Neutrophil (primary cell): Measurements from ENCODE around the gene POLR2B.

ENCODE experiments used
- H3K27ac ChIP-seq: fragments of 200-600 bp; sonication (generic); 2 replicates; pipeline ENCODE4 v1.5.1; 2016; ENCODE audit warnings: mild to moderate bottlenecking, moderate library complexity
- H3K27me3 ChIP-seq: fragments of 200-600 bp; sonication (generic); 2 replicates; pipeline ENCODE4 v1.6.0; 2016; ENCODE audit warnings: mild to moderate bottlenecking
- H3K36me3 ChIP-seq: fragments of 200-600 bp; sonication (generic); 2 replicates; pipeline ENCODE4 v1.5.1; 2017
- H3K4me1 ChIP-seq, 2 experiments: fragments of 200-600 bp in 1 of 2; sonication (generic) in 1 of 2; 1 replicate in 1 of 2; 2 replicates in 1 of 2; pipeline versions ENCODE4 v1.5.1 to v1.6.1; 2013 to 2016; ENCODE audit warnings: low read depth in 1 of 2, low read length in 1 of 2, mild to moderate bottlenecking in 1 of 2, moderate library complexity in 1 of 2; ENCODE audit not compliant: control insufficient read depth in 1 of 2, insufficient read depth in 1 of 2
- H3K4me3 ChIP-seq, 2 experiments: fragments of 200-600 bp in 1 of 2; sonication (generic) in 1 of 2; 1 replicate in 1 of 2; 2 replicates in 1 of 2; pipeline ENCODE4 v1.5.1; 2013 to 2016; ENCODE audit warnings: low read depth in 1 of 2, low read length in 1 of 2, mild to moderate bottlenecking in 1 of 2, moderate library complexity in 1 of 2
- H3K9me3 ChIP-seq: fragments of 200-600 bp; sonication (generic); 2 replicates; pipeline ENCODE4 v1.5.1; 2016
- TF ChIP-seq, protein P1 (sequence below): fragments of 200-600 bp; sonication (generic); IDR thresholded peaks from 2 replicates; pipeline ENCODE4 v1.5.1; 2016; ENCODE audit warnings: antibody characterized with exemption

The POLR2B gene

DNA sequence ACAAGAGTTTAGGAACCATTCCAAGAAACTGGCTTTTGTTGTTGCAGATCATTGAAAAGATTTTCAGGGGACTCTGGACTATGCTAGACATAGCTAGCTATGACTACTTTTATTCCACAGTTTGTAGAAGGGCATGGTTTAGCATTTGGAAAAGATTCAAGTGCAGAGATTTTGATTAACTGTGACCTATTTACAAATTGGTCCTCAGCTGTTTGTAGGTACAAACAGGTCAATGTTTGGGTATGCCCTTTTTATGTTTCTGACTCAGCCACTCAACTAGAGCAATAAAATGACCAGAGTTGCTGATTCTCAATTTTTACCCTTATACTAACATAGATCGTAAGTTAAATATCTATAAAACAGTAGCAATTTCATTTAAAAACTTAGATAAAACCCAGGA is 84.8 kb downstream of the POLR2B start:
- TF ChIP-seq, protein P1, sequence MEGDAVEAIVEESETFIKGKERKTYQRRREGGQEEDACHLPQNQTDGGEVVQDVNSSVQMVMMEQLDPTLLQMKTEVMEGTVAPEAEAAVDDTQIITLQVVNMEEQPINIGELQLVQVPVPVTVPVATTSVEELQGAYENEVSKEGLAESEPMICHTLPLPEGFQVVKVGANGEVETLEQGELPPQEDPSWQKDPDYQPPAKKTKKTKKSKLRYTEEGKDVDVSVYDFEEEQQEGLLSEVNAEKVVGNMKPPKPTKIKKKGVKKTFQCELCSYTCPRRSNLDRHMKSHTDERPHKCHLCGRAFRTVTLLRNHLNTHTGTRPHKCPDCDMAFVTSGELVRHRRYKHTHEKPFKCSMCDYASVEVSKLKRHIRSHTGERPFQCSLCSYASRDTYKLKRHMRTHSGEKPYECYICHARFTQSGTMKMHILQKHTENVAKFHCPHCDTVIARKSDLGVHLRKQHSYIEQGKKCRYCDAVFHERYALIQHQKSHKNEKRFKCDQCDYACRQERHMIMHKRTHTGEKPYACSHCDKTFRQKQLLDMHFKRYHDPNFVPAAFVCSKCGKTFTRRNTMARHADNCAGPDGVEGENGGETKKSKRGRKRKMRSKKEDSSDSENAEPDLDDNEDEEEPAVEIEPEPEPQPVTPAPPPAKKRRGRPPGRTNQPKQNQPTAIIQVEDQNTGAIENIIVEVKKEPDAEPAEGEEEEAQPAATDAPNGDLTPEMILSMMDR = no peak

DNA sequence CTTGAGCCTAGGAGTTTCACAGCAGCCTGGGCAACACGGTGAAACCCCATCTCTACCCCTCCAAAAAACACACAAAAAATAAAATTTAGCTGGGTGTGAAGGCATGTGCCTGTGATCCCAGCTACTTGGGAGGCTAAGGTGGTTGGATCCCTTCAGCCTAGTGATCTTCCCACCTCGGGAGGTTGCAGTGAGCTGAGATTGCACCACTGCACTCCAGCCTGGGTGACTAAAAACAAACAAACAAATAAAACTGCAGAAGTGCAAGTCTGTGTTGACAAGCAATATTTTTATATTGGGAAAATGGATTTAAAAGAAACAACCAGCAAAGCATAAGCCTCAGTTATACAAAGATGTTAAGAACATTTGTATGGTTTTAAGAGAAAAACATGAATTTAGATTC is 85.4 kb downstream of the POLR2B start:
- Histone ChIP-seq H3K4me3 (no peak overlapping the region), H3K27me3 (no peaks in the 10 kb centered on the region), H3K27ac (no peak overlapping the region), H3K36me3 (no peaks in the 10 kb centered on the region), H3K9me3 (no peaks in the 10 kb centered on the region), H3K4me1 (no peaks in the 10 kb centered on the region)
- TF ChIP-seq, protein P1 = no peak

More for the DNA sequence above, 84.8 kb downstream of the POLR2B start:
- Histone ChIP-seq H3K36me3 (no peaks in the 10 kb centered on the region), H3K9me3 (no peaks in the 10 kb centered on the region), H3K4me1 (no peaks in the 10 kb centered on the region), H3K27ac (no peak overlapping the region), H3K4me3 (no peak overlapping the region), H3K27me3 (no peaks in the 10 kb centered on the region)

DNA sequence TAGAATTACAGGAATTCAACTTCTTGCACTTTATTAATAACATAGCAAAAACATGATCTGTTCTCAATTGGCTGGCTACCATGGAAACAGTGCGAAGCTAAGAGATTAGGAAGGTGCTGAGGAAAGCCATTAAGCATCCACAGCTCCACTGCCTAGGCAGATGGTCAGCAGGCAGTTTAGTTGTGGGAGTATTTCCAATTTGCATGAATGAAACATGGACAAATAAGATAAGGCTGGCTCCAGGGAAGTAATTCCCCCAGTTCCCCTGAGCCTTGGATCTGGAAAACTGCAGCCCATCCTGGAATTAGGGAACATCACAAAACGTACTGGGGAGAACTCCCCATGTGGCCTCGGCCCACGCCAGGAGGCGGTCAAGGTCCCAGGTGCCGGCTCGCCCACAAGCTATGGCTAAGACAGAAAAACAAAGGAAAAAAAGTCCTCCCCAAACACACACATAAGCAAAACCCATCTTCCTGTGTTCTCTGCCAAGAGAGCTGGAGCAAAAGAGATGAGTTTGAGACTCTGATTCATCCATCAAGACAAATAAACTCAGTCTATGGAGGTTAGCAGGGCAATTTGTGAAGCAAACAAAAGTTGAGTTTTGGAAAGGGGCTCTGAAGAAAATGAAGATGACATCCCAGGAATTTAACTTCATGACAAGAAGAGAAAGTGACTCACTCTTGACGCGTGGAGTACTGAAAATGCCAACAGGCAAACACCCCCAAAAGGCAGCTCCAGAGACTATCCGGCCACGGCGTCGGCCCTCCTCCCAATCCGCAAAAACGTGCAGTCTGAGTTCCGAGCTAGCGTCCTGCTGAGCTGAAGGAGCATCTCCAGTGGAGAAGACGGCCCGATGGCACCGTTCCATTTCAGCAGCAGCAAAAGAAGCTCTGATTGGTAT is 86.4 kb downstream of the POLR2B start:
- Histone ChIP-seq H3K27ac (no peak overlapping the region), H3K4me1 (no peaks in the 10 kb centered on the region), H3K36me3 (no peaks in the 10 kb centered on the region), H3K27me3 (no peaks in the 10 kb centered on the region), H3K4me3 (no peak overlapping the region), H3K9me3 (no peaks in the 10 kb centered on the region)
- TF ChIP-seq, protein P1 = no peak

GRCh38 chr4:57065730-57066482 is 87.2 kb downstream of the POLR2B start:
- Histone ChIP-seq H3K4me3 (no peak overlapping the region), H3K4me1 (peaks cover 0 to 1% of the 10 kb centered on the region in 2 experiments), H3K27ac (no peak overlapping the region), H3K9me3 (no peaks in the 10 kb centered on the region), H3K27me3 (no peaks in the 10 kb centered on the region), H3K36me3 (no peaks in the 10 kb centered on the region)
- TF ChIP-seq, protein P1 = no peak

- TF ChIP-seq, protein P1 = no peak
- Histone ChIP-seq H3K4me1 (peaks cover 0 to 7% of the 10 kb centered on the region in 2 experiments), H3K27me3 (no peaks in the 10 kb centered on the region), H3K27ac (no peak overlapping the region), H3K9me3 (no peaks in the 10 kb centered on the region), H3K4me3 (no peak overlapping the region), H3K36me3 (no peaks in the 10 kb centered on the region)
Observed at GRCh38 chr4:57068237-57068981, 89.7 kb downstream of the POLR2B start.
